Transverse colon (tissue), 4 donors: Measurements from ENCODE around the gene ARSG. TPM values are rescaled to one million over a fixed set of nuclear protein-coding genes. Genes with fewer than 3 reads are reported as not detected.

Source experiments
- DNase-seq: peaks from one replicate; pipeline ENCODE4 v3.0.0-alpha.2; 2019
- H3K27ac ChIP-seq, 4 donors: fragments of 200-600 bp; sonication (generic); 2 replicates each; pipeline ENCODE4 v1.5.1; 2016 to 2018; ENCODE audit warnings: inconsistent platforms in 4 of 4
- H3K27me3 ChIP-seq: fragments of 200-600 bp; sonication (generic); 2 replicates; pipeline ENCODE4 v1.5.1; 2017; ENCODE audit warnings: inconsistent platforms
- H3K36me3 ChIP-seq, 4 donors: fragments of 200-600 bp; sonication (generic); 2 replicates each; pipeline ENCODE4 v1.5.1; 2017 to 2019; ENCODE audit warnings: inconsistent platforms in 4 of 4
- H3K4me1 ChIP-seq, 4 donors: fragments of 200-600 bp; sonication (generic); 2 replicates each; pipeline ENCODE4 v1.5.1; 2017 to 2020; ENCODE audit warnings: inconsistent platforms in 4 of 4
- H3K4me3 ChIP-seq, 4 donors: fragments of 200-600 bp; sonication (generic); 1 replicate in 1 of 4; 2 replicates in 3 of 4; pipeline versions ENCODE4 v1.5.1 to v1.6.1; 2017 to 2019; ENCODE audit warnings: inconsistent platforms in 4 of 4
- H3K9me3 ChIP-seq, 2 donors: fragments of 200-600 bp; sonication (generic); 2 replicates each; pipeline ENCODE4 v1.5.1; 2017 to 2019; ENCODE audit warnings: inconsistent platforms in 2 of 2
- CTCF ChIP-seq, 5 experiments: fragments of 200-600 bp in 3 of 5; fragments of 450-650 bp in 2 of 5; sonication (generic) in 3 of 5; IDR thresholded peaks; 1 replicate in 2 of 5; 2 replicates in 3 of 5; pipeline ENCODE4 v1.5.1; 2016 to 2017; ENCODE audit warnings: antibody characterized with exemption in 5 of 5, inconsistent platforms in 3 of 5, mild to moderate bottlenecking in 2 of 5, moderate library complexity in 1 of 5
- EP300 ChIP-seq: sonication (generic); formaldehyde crosslinking; IDR thresholded peaks from one replicate; pipeline ENCODE4 v1.6.1; 2017; ENCODE audit warnings: antibody characterized with exemption, low read depth
- POLR2A ChIP-seq: fragments of 450-650 bp; IDR thresholded peaks from one replicate; pipeline ENCODE4 v1.6.1; 2016; ENCODE audit warnings: antibody characterized with exemption, mild to moderate bottlenecking, moderate library complexity
- POLR2AphosphoS5 ChIP-seq, 3 donors: sonication (generic); formaldehyde crosslinking; IDR thresholded peaks; one replicate each; pipeline ENCODE4 v1.6.1; 2016; ENCODE audit warnings: antibody characterized with exemption in 3 of 3
- WGBS, 2 donors: methylation state at CpG; one replicate each; pipeline ENCODE4 v1.1.5; 2018; ENCODE audit warnings: low coverage in 1 of 2; 5-methylcytosine and 5-hydroxymethylcytosine counted together
- in situ Hi-C, 4 donors: fragments of 200-750 bp; cut with MboI; loops; one replicate each; pipeline versions ENCODE4 v1.15.0 to v1.15.1; 2017; ENCODE audit warnings: low sequenced_read_pairs in 3 of 4, low pct_ligation_motif_present in 1 of 4, low pct_unique_long_range_greater_than_20kb in 1 of 4
- intact Hi-C: fragments of 100-400 bp; cut with DNase I; formaldehyde crosslinking; loops from one replicate; pipeline ENCODE4 v1.15.1; 2023; ENCODE audit warnings: low total_unique reads
- total RNA-seq, 4 donors: library from RNA; depleted of rRNA; stranded (reverse); fragments of >200 nt; gene quantifications; one replicate each; pipeline ENCODE4 v1.1.0, GENCODE V29; 2016

Gene ARSG
- total RNA-seq, 4 donors from 2014 or later = 0.41 to 4.4 (median 1.6) TPM; not detected in 1

GRCh38 chr17:68302666-68303065 lies 11.4 kb downstream of the ARSG start:
- 40 to 80% methylated on average over 1 to 4 of the region's 4 CpGs for WGBS, 2 donors
- Histone ChIP-seq H3K4me1 (no peaks in the 10 kb centered on the region), H3K4me3 (no peak overlapping the region), H3K36me3 (no peaks in the 10 kb centered on the region), H3K27ac (no peak overlapping the region), H3K9me3 (no peaks in the 10 kb centered on the region), H3K27me3 (no peaks in the 10 kb centered on the region)
- intact Hi-C loops (no loop called here), in situ Hi-C loops (no loop called here)
- TF ChIP-seq POLR2AphosphoS5 (IDR thresholded peaks at IDR 0.05) = no peak
- no peak for TF ChIP-seq POLR2A
- no peak for TF ChIP-seq CTCF (IDR thresholded peaks at IDR 0.05)
- TF ChIP-seq EP300 = no peak
- no peak for DNase-seq

- no peak for DNase-seq
- no peaks in the 10 kb centered on the region for H3K4me1 ChIP-seq
- intact Hi-C loops (no loop called here), in situ Hi-C loops (no loop called here)
- H3K27me3 ChIP-seq = no peaks in the 10 kb centered on the region
- H3K36me3 ChIP-seq = no peaks in the 10 kb centered on the region
- no peak overlapping the region for H3K4me3 ChIP-seq
- H3K27ac ChIP-seq = no peak overlapping the region
- TF ChIP-seq POLR2A = no peak
- no peak for TF ChIP-seq CTCF (IDR thresholded peaks at IDR 0.05)
- TF ChIP-seq EP300 = no peak
- TF ChIP-seq POLR2AphosphoS5 (IDR thresholded peaks at IDR 0.05) = no peak
- no peaks in the 10 kb centered on the region for H3K9me3 ChIP-seq
- 92 to 95% methylated on average over 6 of the region's 6 CpGs for WGBS, 2 donors
These were observed 13.4 kb downstream of the ARSG start for GRCh38 chr17:68304706-68305105.

GRCh38 chr17:68305142-68305541 lies 13.8 kb downstream of the ARSG start:
- no peaks in the 10 kb centered on the region for H3K27me3 ChIP-seq
- H3K9me3 ChIP-seq = no peaks in the 10 kb centered on the region
- no peak overlapping the region for H3K4me3 ChIP-seq
- H3K27ac ChIP-seq = no peak overlapping the region
- in situ Hi-C loops = no loop called here
- H3K36me3 ChIP-seq = no peaks in the 10 kb centered on the region
- no peak for DNase-seq
- intact Hi-C loops = no loop called here
- TF ChIP-seq EP300 = no peak
- TF ChIP-seq POLR2A = no peak
- TF ChIP-seq CTCF (IDR thresholded peaks at IDR 0.05) = no peak
- no peak for TF ChIP-seq POLR2AphosphoS5 (IDR thresholded peaks at IDR 0.05)
- WGBS, 2 donors = 76% methylated on average over 4 of the region's 4 CpGs
- no peaks in the 10 kb centered on the region for H3K4me1 ChIP-seq

- Histone ChIP-seq H3K27me3 (no peaks in the 10 kb centered on the region), H3K36me3 (no peaks in the 10 kb centered on the region), H3K9me3 (no peaks in the 10 kb centered on the region), H3K4me3 (no peak overlapping the region), H3K4me1 (no peaks in the 10 kb centered on the region), H3K27ac (no peak overlapping the region)
- DNase-seq = no peak
- TF ChIP-seq EP300 (no peak), POLR2AphosphoS5 (IDR thresholded peaks at IDR 0.05) (no peak), POLR2A (no peak), CTCF (IDR thresholded peaks at IDR 0.05) (no peak)
- intact Hi-C loops (no loop called here), in situ Hi-C loops (no loop called here)
- WGBS, 2 donors = 69% methylated on average over 6 of the region's 6 CpGs; no CpG with 5 or more reads in 1 of the 2 donors
These were observed 15.5 kb downstream of the ARSG start for GRCh38 chr17:68306819-68307218.
